ENCODE measurements around the gene SH2D7.
A peak's percentile ranks its signal among the peaks of the same experiment; 100 is the strongest.

SH2D7 gene

DNA sequence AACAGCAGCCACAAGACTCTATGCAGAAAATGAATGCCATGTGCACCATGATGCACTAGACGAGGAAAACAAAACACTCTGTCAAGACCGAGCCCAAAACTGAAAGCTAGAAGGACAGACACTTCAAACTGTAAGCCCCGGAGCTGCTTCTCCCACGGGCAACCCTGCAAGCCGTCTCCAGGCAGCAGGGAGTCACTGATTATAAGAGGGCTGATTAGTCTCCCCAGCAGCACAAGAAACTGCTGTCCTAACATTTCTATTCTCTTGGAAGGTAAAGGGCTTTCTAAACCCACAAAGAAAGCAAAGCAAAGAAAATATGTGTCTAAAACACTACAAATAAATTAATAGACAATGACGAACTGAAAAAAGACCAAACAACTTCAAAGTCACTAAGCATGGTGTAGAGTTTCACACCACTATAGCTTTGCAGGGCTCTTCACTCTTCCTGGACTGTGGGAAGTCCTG is 30.4 kb upstream of the SH2D7 start:
- DNase-seq (ENCODE audit: low read depth) = no peak

DNA sequence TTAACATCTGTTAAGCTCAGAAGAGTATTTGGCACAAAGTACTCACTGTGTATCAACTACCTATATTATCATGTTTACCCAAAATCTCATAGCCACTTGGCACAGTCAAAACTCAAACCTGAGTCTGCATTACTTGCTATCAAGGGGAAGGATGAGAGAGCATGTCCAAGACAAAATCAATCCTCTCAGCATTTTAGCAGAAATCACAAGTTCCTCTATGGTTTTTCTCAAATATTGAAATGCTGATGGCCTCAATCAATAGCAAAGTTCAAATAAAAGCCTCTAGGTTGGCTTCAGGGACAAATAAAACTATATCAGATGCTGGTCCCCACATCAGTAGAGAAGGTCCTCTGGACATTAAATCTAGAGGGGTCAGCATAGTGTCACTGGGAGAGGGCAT is 29.1 kb upstream of the SH2D7 start:
- no peak for DNase-seq (ENCODE audit: low read depth)

- no peak for DNase-seq (ENCODE audit: low read depth)
Observed at GRCh38 chr15:78063970-78064385, 28.4 kb upstream of the SH2D7 start.

GRCh38 chr15:78064544-78064943 is 27.8 kb upstream of the SH2D7 start:
- no peak for DNase-seq (ENCODE audit: low read depth)

- DNase-seq (ENCODE audit: low read depth) = peak; percentile 99
Observed at GRCh38 chr15:78065284-78065872, 27.0 kb upstream of the SH2D7 start.

DNA sequence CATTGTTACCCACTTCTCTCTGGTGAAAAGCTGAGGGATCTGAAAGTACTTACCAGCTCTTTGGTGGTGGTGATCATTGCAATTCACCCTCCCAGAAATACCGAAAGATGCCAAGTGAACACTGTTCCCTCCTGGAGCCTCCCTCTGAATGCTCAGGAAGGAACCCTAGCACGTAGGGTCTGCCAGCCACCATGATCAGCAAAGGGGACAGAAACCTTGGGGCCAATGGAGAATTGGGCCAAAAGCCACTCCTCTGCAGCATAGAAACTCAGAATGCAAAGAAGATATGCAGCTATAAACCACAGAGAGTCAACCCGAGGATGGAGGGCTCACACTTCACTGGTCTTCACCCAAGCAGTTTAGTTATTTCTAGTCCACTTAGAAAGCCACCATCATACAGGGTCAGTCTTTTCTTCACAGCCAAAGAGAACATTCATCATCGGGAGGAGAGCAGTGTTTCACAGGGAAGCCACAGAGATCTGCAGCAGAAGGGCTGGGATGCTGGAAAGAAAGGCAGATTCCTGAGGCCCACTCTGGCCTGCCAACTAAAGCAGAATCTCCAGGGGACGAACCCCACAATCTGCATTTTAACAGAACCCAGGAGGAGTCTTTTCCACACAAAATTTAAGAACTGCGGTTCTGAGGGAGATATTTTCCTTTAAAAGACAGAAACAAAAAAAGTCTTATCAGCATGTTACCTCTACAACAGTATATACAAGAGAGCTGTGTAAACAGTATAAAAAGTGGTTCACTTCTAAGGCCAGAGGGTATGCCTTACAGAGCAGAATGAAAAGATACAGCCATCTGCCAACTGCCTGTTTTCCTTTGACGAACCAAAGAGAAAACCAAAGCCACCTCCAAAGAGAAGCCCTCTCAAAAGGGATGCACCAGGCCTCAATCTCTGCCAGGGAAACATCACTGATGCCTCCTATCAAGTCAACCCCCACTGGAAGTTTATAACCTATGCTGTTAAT is 26.1 kb upstream of the SH2D7 start:
- DNase-seq (ENCODE audit: low read depth) = no peak

GRCh38 chr15:78067328-78068228 is 24.8 kb upstream of the SH2D7 start:
- DNase-seq (ENCODE audit: low read depth) = no peak

DNA sequence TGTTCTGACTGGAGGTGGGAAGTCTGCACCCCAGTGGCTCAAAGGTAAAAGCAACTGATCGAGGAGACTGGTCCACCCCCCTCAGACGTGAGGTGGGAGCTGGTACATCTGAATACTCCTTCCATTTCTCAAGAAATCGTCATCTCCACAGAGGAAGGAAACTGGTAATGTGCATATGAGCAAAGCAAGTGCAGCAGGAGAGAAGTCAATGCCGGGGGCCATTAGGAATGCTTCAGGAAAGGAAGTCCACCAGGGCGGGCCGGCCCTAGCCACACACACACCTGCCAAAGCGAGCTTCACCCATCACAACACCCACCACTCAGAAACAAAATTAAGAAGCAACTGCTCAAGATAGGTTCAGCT is 23.3 kb upstream of the SH2D7 start:
- no peak for DNase-seq (ENCODE audit: low read depth)

- no peak for DNase-seq (ENCODE audit: low read depth)
Observed at GRCh38 chr15:78069462-78070029, 22.8 kb upstream of the SH2D7 start.

DNA sequence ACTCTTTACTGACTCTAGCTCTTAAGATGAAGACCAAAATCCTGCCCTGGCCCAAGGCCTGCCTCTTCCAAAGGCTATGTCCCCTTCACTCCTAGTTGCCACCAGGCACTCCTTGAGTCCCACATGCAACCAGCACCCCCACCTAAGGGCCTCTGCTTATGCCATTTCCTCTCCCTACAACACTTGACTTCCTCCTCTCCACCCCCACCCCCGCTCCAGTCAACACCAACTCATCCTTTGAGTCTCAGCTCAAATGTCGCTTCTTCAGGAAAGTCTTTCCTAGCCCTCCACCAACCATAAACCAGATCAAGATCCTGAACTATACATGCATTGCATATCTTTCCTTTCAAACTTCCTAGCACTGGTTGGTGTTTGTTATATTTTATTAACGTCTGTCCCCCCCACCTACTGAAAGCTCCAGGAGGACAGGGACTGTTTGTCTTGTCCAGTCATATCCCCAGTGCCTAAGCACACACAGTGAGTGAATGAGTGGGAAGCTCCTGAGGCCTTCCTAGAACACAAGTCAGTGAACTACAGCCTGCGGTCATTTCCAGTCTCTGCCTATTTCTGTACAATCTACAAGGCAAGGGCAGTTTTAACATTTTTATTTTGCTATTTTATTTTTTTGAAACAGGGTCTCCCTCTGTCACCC is 22.2 kb upstream of the SH2D7 start:
- DNase-seq (ENCODE audit: low read depth) = no peak

DNA sequence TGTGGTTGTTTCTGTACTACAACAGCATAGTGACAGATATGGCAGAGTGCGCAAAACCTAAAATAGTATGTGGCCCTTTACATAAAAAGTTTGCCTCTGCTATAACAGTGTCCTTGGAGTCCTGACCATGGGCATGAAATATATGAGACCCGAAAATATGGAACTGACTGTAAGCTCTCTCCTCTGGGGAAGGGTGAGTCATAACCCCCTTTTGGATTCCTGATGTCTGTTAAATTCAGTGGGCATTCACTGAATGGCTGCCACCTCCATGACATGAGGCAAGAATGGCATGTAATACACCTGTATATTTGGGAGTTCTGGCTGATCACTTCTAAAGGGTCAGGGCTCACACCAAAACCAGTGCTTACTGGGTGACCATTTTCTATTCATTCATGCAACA is 21.0 kb upstream of the SH2D7 start:
- no peak for DNase-seq (ENCODE audit: low read depth)

DNA sequence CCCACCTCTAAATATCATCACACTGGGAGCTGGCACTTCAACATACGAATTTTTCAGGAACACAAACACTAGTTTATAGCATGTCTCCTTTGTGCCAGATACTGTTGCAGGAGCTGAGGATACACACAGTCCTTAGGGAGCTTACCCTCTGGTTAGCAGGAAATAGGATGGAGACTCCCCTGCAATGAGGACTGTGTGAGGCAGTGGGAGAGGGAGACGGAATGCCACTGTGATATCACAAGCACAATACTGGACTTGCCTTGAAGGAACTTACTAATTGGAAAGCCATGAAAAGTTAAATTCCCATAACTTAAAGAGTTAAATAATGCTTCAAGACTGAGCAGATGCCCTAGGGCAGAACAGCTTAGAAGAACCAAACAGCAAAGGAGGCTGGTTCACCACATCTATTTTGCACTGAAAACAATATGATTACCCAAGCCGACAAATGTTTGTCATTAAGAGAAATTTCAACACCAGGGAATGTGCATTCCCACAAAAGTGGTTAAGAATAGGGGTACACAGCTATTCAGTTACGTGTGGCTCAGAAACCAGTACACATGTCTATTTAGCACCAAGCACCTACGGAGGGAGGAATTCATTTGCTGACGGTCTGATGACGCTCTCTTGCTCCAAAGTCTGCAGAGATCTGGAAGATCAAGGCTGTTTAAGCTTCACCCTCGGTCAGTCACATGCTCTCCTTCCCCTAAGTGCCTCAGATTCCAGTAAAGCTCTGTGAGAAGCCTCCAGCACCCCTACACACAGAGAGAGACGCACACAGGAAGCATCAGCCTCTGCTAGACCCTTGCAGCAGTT is 20.1 kb upstream of the SH2D7 start:
- DNase-seq (ENCODE audit: low read depth) = peak; percentile 88

DNA sequence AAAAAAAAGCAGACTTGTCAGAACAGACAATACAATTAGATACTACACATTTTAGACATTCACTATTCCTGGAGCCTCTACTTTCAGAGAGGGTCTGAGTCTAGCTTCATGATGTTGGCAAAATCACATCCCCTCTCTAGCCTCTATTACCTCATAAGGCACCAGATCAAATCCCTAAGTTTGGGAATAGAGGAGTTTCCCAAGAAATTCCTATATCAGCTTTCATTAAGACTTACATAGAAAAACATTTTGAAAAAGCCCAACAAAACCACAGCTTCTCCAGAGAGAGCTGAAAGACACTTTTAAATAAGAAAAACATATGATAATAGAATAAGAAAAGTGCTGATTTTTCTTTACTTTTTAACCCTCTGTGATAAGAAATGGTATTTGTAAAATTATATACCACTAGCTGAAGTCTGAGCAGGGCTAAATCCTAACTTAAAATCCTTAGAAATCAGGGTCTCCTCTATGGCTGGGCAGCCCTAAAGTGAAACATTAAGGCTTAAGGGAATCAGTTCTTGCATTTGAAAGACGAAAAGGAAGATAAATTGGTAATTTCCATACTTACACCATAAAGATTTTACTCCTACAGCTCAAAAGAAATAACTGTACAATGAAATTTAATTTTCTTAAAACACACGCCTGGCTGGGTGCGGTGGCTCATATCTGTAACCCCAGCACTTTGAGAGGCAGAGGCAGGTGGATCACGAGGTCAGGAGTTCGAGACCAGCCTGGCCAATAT is 19.1 kb upstream of the SH2D7 start:
- no peak for DNase-seq (ENCODE audit: low read depth)

- peak; percentile 78 for DNase-seq (ENCODE audit: low read depth)
Observed at GRCh38 chr15:78075490-78076230, 16.7 kb upstream of the SH2D7 start.

- DNase-seq (ENCODE audit: low read depth) = no peak
Observed at GRCh38 chr15:78076231-78077052, 15.9 kb upstream of the SH2D7 start.

GRCh38 chr15:78077053-78077870 is 15.1 kb upstream of the SH2D7 start, which contains the start of gene TBC1D2B:
Gene TBC1D2B, minus strand, starts transcription at chr15:78077711. Its CDS starts 59 bp downstream, at chr15:78077652.
- no peak for DNase-seq (ENCODE audit: low read depth)

GRCh38 chr15:78077871-78078210 is 14.5 kb upstream of the SH2D7 start:
- no peak for DNase-seq (ENCODE audit: low read depth)

Data from GM04503 (cell line).